A204.1 (cell line): ENCODE data around the gene MN1.

ENCODE experiments used
- FAIRE-seq: peaks from 2 replicates; lab custom pipeline; 2012; peaks lifted over from hg19 to GRCh38; lab: Jason Lieb, UNC

The MN1 gene

GRCh38 chr22:27711012-27711411 lies 90.5 kb downstream of the MN1 start:
- FAIRE-seq: no peak

GRCh38 chr22:27709919-27710675 lies 91.5 kb downstream of the MN1 start:
- FAIRE-seq: no peak

DNA sequence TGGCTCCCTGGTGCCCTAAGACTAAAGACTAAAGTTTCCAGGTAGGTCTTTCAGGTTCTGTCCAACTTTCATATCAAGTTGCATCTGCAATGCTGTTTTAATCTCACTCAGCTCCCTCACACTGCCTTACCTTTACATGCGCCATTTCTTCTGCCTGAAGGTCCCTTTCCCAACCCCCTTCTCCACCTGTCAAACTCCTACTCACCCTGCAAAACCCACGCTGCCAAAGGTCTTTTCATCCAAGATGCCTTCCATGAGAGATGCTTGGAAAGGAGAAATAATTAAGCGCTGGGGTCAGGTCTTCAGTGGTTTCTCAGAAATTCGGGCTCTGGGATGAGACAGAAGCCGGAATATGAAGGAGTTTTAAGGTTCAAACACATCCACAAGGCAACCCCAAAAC lies 95.1 kb downstream of the MN1 start:
- no peak for FAIRE-seq

GRCh38 chr22:27705408-27706080 lies 96.0 kb downstream of the MN1 start:
- FAIRE-seq: no peak

DNA sequence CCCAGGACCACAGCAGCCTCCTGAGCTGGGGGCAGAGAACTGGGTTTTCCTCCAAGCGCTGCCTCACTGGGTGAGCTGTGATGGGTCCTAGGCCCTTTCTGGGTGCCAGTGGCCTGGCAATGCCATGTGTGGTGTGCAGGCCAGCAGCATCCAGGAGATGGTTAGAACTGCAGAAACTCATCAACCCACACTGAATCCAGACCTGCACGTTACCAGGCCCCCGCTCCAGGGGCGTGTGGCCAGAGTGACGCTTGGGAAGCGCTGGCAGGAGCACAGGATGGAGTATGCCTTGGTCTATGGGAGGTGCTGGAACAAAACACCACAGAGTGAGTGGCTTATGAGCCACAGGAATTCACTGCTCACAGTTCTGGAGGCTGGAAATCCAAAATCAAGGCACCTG lies 97.0 kb downstream of the MN1 start:
- FAIRE-seq: no peak

DNA sequence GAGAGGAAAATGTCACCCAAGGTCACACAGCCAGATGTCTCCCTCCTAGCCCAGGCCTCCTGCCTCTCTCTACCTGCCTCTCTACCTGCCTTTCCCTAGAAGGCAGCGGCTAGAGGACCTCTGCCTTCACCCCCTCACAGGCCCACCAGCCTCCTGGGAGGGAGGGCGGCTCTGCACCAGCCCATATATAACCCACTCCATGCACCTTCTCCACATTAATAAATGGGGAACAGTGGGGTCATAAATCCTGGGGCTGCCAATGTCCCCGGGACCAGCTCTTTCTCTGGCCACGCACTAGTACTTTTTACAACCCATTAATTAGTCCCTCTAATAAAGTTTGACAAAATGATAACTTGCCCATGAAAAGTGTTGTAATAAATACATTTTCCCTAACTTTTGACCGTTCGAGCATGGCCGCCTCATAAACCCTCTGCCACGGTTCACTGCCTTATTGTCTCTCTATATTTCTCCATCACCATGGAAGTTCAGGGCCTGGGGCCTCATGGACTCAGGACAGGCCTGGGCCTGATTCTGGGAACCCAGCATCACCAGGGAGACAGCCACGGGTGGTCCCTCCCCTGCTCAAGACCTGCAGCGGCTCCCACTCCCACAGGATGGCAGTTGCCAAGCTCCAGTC lies 102.1 kb downstream of the MN1 start:
- FAIRE-seq: no peak

GRCh38 chr22:27698813-27699212 lies 102.7 kb downstream of the MN1 start:
- FAIRE-seq: no peak
